Measurements from ENCODE around the gene RALB.

DNA sequence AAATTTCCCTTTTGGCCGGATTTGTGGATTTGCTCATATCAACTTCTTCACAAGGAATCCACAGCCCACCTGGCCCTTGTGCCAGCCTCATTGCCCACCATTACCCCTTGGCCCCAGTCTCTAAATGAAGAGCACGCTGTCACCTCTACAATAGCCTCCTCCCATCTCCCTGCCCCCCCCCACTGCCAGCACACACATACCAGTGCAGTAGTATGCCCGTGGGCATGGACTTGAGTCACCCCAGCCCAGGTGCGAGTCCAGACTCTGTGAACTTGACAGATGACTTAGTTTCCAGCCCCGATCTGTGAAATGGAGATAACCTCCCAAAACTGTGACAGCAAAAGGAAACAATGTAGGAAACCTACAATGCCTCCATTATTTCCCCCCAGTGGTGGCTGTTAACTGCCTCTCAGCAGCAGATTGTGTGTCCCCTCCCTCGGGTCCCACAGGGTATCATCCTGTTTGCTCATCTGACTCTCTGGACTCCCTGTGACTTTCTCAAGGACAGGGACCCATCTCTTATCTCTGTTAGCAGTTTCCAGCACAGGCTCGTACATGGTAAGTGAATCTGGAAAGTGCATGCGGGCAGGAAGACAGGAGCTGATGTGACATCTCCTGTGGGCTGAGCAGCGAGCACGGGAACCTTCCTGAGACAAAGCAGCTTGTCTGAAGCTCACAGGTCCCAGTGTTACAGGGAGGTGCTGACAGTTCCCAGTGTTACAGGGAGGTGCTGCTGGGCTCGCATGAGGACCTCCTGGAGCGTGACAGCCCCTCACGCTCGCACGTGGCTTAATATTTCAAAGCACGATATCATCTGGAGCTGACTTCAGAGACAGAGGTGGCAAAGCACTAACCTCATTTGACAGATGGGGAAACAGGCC lies 25.3 kb upstream of the RALB start:
- TF ChIP-seq CTCF (IDR thresholded peaks at IDR 0.05): no peak
- TF ChIP-seq POLR2A (IDR thresholded peaks at IDR 0.05): no peak
- no peak for TF ChIP-seq POLR2AphosphoS5 (IDR thresholded peaks at IDR 0.05)
